K562 (cell line): ENCODE data around the gene TEX22. TPM values are rescaled to one million over a fixed set of nuclear protein-coding genes. Genes with fewer than 3 reads are reported as not detected.

Experiments used
- ATAC-seq: fragments of 200-7000 bp; cut with Tn5 transposase; 3 replicates; pipeline ENCODE4 v1.9.1; 2020; ENCODE audit warnings: moderate library complexity
- BruUV-seq: library from RNA; stranded (reverse); fragments of 400-500 nt; replicated peaks from 2 replicates; lab custom pipeline; 2021; lab: Mats Ljungman, UMichigan
- CTCF ChIA-PET: fragments of 300-600 bp; formaldehyde crosslinking; extraction: SDS; loops from one replicate; lab custom pipeline; 2021; ENCODE audit warnings: low intra/inter-chr PET ratio; lab: Yijun Ruan, JAX
- POLR2A ChIA-PET: fragments of 300-600, 350-650 bp; sonication (Branson Sonifier 250); formaldehyde crosslinking; extraction: SDS; loops from one replicate; lab custom pipeline; 2021; ENCODE audit warnings: antibody characterized with exemption, inconsistent platforms; lab: Yijun Ruan, JAX
- DNase-seq, 4 experiments: peaks; one replicate each; pipeline versions ENCODE4 v3.0.0 to v3.0.0-alpha.2; 2011 to 2018; ENCODE audit warnings: low spot score in 3 of 4, mixed read lengths in 3 of 4; ENCODE audit errors: extremely low read depth in 1 of 4
- FAIRE-seq: peaks from 2 replicates; lab custom pipeline; 2011; peaks lifted over from hg19 to GRCh38; lab: Jason Lieb, UNC
- H2AFZ ChIP-seq: 2 replicates; pipeline ENCODE4 v1.6.0; 2011; ENCODE audit warnings: low read depth, low read length, control low read depth, inconsistent platforms
- H3K27ac ChIP-seq: fragments of 200-600 bp; 3 replicates; pipeline ENCODE4 v1.8.0; 2011; ENCODE audit warnings: low read depth, mild to moderate bottlenecking, control low read depth, inconsistent platforms, low read length, moderate library complexity, mixed read lengths; ENCODE audit errors: extremely low read depth
- H3K27me3 ChIP-seq, 2 experiments: fragments of 300-600 bp in 1 of 2; 2 replicates in 1 of 2; 3 replicates in 1 of 2; pipeline versions ENCODE4 v1.6.0 to v1.8.0; 2011; ENCODE audit warnings: inconsistent platforms in 2 of 2, low read length in 2 of 2, mild to moderate bottlenecking in 1 of 2, mixed read lengths in 1 of 2, moderate library complexity in 1 of 2; ENCODE audit not compliant: control insufficient read depth in 2 of 2, insufficient read depth in 2 of 2
- H3K36me3 ChIP-seq: fragments of 300-600 bp; 3 replicates; pipeline ENCODE4 v1.8.0; 2011; ENCODE audit warnings: mild to moderate bottlenecking, low read length, inconsistent platforms; ENCODE audit not compliant: control insufficient read depth, insufficient read depth
- H3K4me1 ChIP-seq, 2 experiments: fragments of 200-600 bp in 1 of 2; replicated peaks in 1 of 2; 2 replicates in 1 of 2; 3 replicates in 1 of 2; pipeline versions ENCODE4 v1.5.1 to v1.8.0; 2011; ENCODE audit warnings: inconsistent platforms in 2 of 2, low read length in 2 of 2, mild to moderate bottlenecking in 1 of 2, mixed read lengths in 1 of 2, moderate library complexity in 1 of 2; ENCODE audit not compliant: control insufficient read depth in 2 of 2, insufficient read depth in 2 of 2
- H3K4me2 ChIP-seq: 2 replicates; pipeline ENCODE4 v1.6.1; 2011; ENCODE audit warnings: low read length, control low read depth, inconsistent platforms, mixed read lengths; ENCODE audit not compliant: insufficient read depth
- H3K4me3 ChIP-seq: fragments of 200-600 bp; sonication (generic), shearing (Covaris generic); 2 replicates; pipeline ENCODE4 v1.5.1; 2016; ENCODE audit warnings: control low read depth, inconsistent platforms
- H3K79me2 ChIP-seq: fragments of 200-600 bp; 3 replicates; pipeline ENCODE4 v1.8.0; 2011; ENCODE audit warnings: low read length, inconsistent platforms; ENCODE audit not compliant: control insufficient read depth, insufficient read depth
- H3K9ac ChIP-seq, 2 experiments: 2 replicates each; pipeline versions ENCODE4 v1.6.0 to v1.6.1; 2011; ENCODE audit warnings: low read depth in 2 of 2, low read length in 2 of 2, control low read depth in 1 of 2, inconsistent platforms in 1 of 2, mild to moderate bottlenecking in 1 of 2, mixed read lengths in 1 of 2; ENCODE audit not compliant: insufficient read depth in 1 of 2
- H3K9me1 ChIP-seq: one replicate; pipeline ENCODE4 v1.6.0; 2011; ENCODE audit warnings: inconsistent platforms, mild to moderate bottlenecking, low read length, moderate library complexity; ENCODE audit not compliant: control insufficient read depth, insufficient read depth
- H3K9me3 ChIP-seq: replicated peaks from 2 replicates; pipeline ENCODE4 v1.5.1; 2011; ENCODE audit warnings: low read depth, low read length, inconsistent platforms; ENCODE audit not compliant: control insufficient read depth, insufficient read depth
- H4K20me1 ChIP-seq: replicated peaks from 2 replicates; pipeline ENCODE4 v1.6.1; 2011; ENCODE audit warnings: low read length, inconsistent platforms, mixed read lengths; ENCODE audit not compliant: control insufficient read depth, insufficient read depth
- DIDO1 ChIP-seq: fragments of 450-650 bp; IDR thresholded peaks from 2 replicates; pipeline ENCODE4 v1.6.1; 2016; ENCODE audit warnings: low read depth, missing biosample characterization, missing genetic modification characterization
- ERF ChIP-seq: fragments of 450-650 bp; formaldehyde crosslinking; IDR thresholded peaks from 2 replicates; pipeline ENCODE4 v1.4.0; 2020; ENCODE audit warnings: mild to moderate bottlenecking, mixed read lengths
- HDGF ChIP-seq: fragments of 450-650 bp; IDR thresholded peaks from 2 replicates; pipeline ENCODE4 v1.6.1; 2016
- MAZ ChIP-seq, 2 experiments: fragments of 450-650 bp in 1 of 2; sonication (generic) in 1 of 2; formaldehyde crosslinking; IDR thresholded peaks in 1 of 2; conservative IDR thresholded peaks in 1 of 2; 2 replicates each; pipeline versions ENCODE4 v1.4.0 to v1.5.0; 2020; ENCODE audit warnings: mild to moderate bottlenecking in 1 of 2, missing genetic modification reagents in 1 of 2
- MTF1 ChIP-seq: fragments of 250-450 bp; sonication (Bioruptor Pico); IDR thresholded peaks from 2 replicates; pipeline ENCODE4 v1.9.0; 2021; ENCODE audit warnings: moderate library complexity, mild to moderate bottlenecking, inconsistent platforms, borderline replicate concordance
- NELFE ChIP-seq: IDR thresholded peaks from 2 replicates; pipeline ENCODE4 v1.6.1; 2011; ENCODE audit warnings: mild to moderate bottlenecking; ENCODE audit not compliant: insufficient read depth, insufficient read length
- PHF8 ChIP-seq: fragments of 200-600 bp; sonication (generic); IDR thresholded peaks from 2 replicates; pipeline ENCODE4 v1.6.1; 2012; ENCODE audit warnings: mixed run types, mild to moderate bottlenecking, inconsistent platforms, low read length, moderate library complexity, borderline replicate concordance
- SRSF9 ChIP-seq: fragments of 200-400 bp; formaldehyde crosslinking; IDR thresholded peaks from 2 replicates; pipeline ENCODE4 v1.6.1; 2017; ENCODE audit warnings: low read depth, low read length, borderline replicate concordance
- ZNF318 ChIP-seq, 2 experiments: fragments of 450-650 bp; IDR thresholded peaks; 2 replicates each; pipeline ENCODE4 v1.6.1; 2016; ENCODE audit warnings: mild to moderate bottlenecking in 2 of 2, borderline replicate concordance in 1 of 2, low read depth in 1 of 2, moderate library complexity in 1 of 2
- ZNF347 ChIP-seq: fragments of 450-650 bp; formaldehyde crosslinking; IDR thresholded peaks from 2 replicates; pipeline ENCODE4 v1.4.0; 2020; ENCODE audit warnings: low read depth, mild to moderate bottlenecking, moderate library complexity
- WGBS: fragments of 100-300 bp; shearing (Covaris generic); methylation state at CpG from one replicate; pipeline ENCODE4 v1.1.6; 2016; ENCODE audit warnings: low coverage, mixed read lengths; ENCODE audit not compliant: insufficient coverage; ENCODE audit errors: missing lambda C conversion rate; 5-methylcytosine and 5-hydroxymethylcytosine counted together
- in situ Hi-C: fragments of 300-500 bp; cut with MboI; formaldehyde crosslinking; loops from 4 replicates; pipeline ENCODE4 v1.15.0; 2018; ENCODE audit warnings: inconsistent platforms, mixed read lengths
- intact Hi-C: fragments of 100-400 bp; cut with micrococcal nuclease; formaldehyde crosslinking; loops from 2 replicates; pipeline ENCODE4 v1.14.2; 2022
- polyA plus RNA-seq, 8 experiments: library from polyadenylated mRNA; depleted of rRNA in 4 of 8; stranded (reverse) in 5 of 8; unstranded in 3 of 8; fragments of >200 nt; fragmentation: Nextera tagmentation in 2 of 8; fragmentation: Illumina TruSeq in 1 of 8; extraction: Ambion mirVana in 2 of 8; extraction: Trizol in 1 of 8; gene quantifications; 2 replicates each; pipeline versions ENCODE4 v1.2.1 to v1.2.3, GENCODE V29; 2011 to 2014; ENCODE audit warnings: inconsistent platforms in 1 of 8, missing spikeins in 1 of 8
- total RNA-seq, 7 experiments: library from RNA; depleted of rRNA in 6 of 7; stranded (reverse); fragments of >200 nt in 6 of 7; fragmentation: Illumina TruSeq in 2 of 7; extraction: Trizol in 2 of 7; gene quantifications; 2 replicates each; pipeline versions ENCODE4 v1.2.1 to v1.2.3, GENCODE V29; 2011 to 2021; ENCODE audit warnings: low replicate concordance in 1 of 7
- TF ChIP-seq, protein P1 (sequence below): fragments of 200-800 bp; sonication (Bioruptor generic); IDR thresholded peaks from 2 replicates; pipeline ENCODE4 v1.6.1; 2017; ENCODE audit warnings: missing genetic modification characterization, missing compliant biosample characterization

The TEX22 gene
- total and polyA plus RNA-seq, 9 of the 15 experiments (the other 6 are each of a cell fraction or from before 2014, with no cell fraction given), result 0.04 to 1.7 (median 0.23) TPM; not detected in 2

- TF ChIP-seq NELFE, result no peak
- no peak for TF ChIP-seq MTF1
- no peak for TF ChIP-seq SRSF9
- TF ChIP-seq HDGF, result no peak
- TF ChIP-seq ZNF347 (CRISPR knock-in tag), result no peak
- no peak for TF ChIP-seq ERF (CRISPR knock-in tag)
- TF ChIP-seq, protein P1, sequence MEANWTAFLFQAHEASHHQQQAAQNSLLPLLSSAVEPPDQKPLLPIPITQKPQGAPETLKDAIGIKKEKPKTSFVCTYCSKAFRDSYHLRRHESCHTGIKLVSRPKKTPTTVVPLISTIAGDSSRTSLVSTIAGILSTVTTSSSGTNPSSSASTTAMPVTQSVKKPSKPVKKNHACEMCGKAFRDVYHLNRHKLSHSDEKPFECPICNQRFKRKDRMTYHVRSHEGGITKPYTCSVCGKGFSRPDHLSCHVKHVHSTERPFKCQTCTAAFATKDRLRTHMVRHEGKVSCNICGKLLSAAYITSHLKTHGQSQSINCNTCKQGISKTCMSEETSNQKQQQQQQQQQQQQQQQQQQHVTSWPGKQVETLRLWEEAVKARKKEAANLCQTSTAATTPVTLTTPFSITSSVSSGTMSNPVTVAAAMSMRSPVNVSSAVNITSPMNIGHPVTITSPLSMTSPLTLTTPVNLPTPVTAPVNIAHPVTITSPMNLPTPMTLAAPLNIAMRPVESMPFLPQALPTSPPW (CRISPR knock-in tag), result no peak
- no peak for TF ChIP-seq PHF8
- TF ChIP-seq DIDO1, result no peak
Observed at GRCh38 chr14:105430565-105430964, 32.2 kb downstream of the TEX22 start (continued).

DNA sequence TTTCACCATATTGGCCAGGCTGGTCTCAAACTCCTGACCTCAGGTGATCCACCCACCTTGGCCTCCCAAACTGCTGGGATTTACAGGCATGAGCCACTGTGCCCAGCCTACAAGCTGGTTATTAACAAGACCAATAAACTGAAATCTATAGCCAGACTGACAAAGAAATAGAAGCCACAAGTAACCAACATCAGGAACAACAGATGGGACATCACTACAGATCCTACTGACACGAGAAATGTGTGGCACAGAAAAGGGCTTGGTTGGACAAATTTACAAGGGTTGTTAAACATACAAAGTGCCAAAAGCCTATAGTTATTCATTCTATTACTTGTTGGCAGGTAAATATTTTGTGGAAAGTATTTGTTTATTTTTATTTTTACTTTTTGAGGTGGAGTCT is 32.9 kb downstream of the TEX22 start:
- ChIA-PET POLR2A (interaction anchor here (0.6 to 1.0 kb wide), 2 partner anchors 11 to 28 kb away, joined by 3 read pairs; no protein-coding TSS in a partner anchor), CTCF (no interaction called here)
- H3K36me3 ChIP-seq, result peaks cover 36% of the 10 kb centered on the region; the same call in 2 of the 3 replicates
- H3K27me3 ChIP-seq, result no peaks in the 10 kb centered on the region
- no peak for DNase-seq
- no peaks in the 10 kb centered on the region; the same call in 1 of the 2 replicates for H3K9me3 ChIP-seq
- BruUV-seq, result no TSS peak
- no peak for ATAC-seq
- H3K4me1 ChIP-seq, result peaks cover 0 to 12% of the 10 kb centered on the region in 2 experiments; a peak in 2 of 5 replicates
- no peaks in the 10 kb centered on the region for H3K9me1 ChIP-seq
- no peak for FAIRE-seq
- no peak overlapping the region for H3K9ac ChIP-seq
- H3K4me2 ChIP-seq, result no peak overlapping the region
- no peak overlapping the region for H2AFZ ChIP-seq
- no peak overlapping the region for H3K4me3 ChIP-seq
- no peaks in the 10 kb centered on the region for H4K20me1 ChIP-seq
- no peak overlapping the region for H3K27ac ChIP-seq
- 75% methylated on average over 1 of the region's 1 CpG for WGBS
- intact Hi-C loops (no loop called here), in situ Hi-C loops (no loop called here)
- H3K79me2 ChIP-seq, result peaks cover 83% of the 10 kb centered on the region
- no peak for TF ChIP-seq ZNF318 (IDR thresholded peaks at IDR 0.05; ENCODE audit: borderline replicate concordance in 1 of 2, low read depth in 1 of 2)
- no peak for TF ChIP-seq MAZ (CRISPR knock-in tag; conservative IDR thresholded peaks at IDR 0.05 in 1 of 2, IDR thresholded peaks at IDR 0.05 in 1 of 2)
